GM23248 (cell line): ENCODE measurements around the gene LRRN2.

Experiments
- EZH2 ChIP-seq: fragments of 200-600 bp; sonication (generic); IDR thresholded peaks from 2 replicates; pipeline ENCODE4 v1.6.1; 2018; ENCODE audit warnings: antibody characterized with exemption, mild to moderate bottlenecking; ENCODE audit not compliant: insufficient read depth, poor library complexity, severe bottlenecking
- EZH2phosphoT487 ChIP-seq: fragments of 200-600 bp; sonication (generic); IDR thresholded peaks from 2 replicates; pipeline ENCODE4 v1.6.1; 2018; ENCODE audit warnings: antibody characterized with exemption, moderate library complexity, mild to moderate bottlenecking, low read depth; ENCODE audit not compliant: insufficient read depth

- TF ChIP-seq EZH2 (no peak), EZH2phosphoT487 (no peak)
Observed at GRCh38 chr1:204640578-204640977, 45.0 kb downstream of the LRRN2 start.
